Superior temporal gyrus (tissue), 1 donor: Measurements from ENCODE around the gene INSYN2A.

Experiments
- DNase-seq: peaks from one replicate; pipeline ENCODE4 v3.0.0-alpha.2; 2016; ENCODE audit errors: extremely low spot score

INSYN2A gene, protein sequence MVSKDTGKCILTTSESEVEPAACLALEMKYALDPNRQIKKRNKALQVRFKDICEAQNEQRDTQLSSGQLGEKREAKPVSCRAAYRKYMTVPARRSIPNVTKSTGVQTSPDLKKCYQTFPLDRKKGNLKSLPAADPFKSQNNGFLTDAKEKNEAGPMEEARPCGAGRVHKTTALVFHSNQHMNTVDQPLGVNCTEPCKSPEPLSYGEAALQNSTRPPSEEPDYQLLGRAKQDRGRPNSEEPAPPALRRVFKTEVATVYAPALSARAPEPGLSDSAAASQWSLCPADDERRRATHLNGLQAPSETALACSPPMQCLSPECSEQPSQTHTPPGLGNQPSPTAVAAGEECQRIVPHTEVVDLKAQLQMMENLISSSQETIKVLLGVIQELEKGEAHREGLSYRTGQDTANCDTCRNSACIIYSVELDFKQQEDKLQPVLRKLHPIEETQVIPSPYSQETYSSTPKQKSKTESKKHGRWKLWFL

DNA sequence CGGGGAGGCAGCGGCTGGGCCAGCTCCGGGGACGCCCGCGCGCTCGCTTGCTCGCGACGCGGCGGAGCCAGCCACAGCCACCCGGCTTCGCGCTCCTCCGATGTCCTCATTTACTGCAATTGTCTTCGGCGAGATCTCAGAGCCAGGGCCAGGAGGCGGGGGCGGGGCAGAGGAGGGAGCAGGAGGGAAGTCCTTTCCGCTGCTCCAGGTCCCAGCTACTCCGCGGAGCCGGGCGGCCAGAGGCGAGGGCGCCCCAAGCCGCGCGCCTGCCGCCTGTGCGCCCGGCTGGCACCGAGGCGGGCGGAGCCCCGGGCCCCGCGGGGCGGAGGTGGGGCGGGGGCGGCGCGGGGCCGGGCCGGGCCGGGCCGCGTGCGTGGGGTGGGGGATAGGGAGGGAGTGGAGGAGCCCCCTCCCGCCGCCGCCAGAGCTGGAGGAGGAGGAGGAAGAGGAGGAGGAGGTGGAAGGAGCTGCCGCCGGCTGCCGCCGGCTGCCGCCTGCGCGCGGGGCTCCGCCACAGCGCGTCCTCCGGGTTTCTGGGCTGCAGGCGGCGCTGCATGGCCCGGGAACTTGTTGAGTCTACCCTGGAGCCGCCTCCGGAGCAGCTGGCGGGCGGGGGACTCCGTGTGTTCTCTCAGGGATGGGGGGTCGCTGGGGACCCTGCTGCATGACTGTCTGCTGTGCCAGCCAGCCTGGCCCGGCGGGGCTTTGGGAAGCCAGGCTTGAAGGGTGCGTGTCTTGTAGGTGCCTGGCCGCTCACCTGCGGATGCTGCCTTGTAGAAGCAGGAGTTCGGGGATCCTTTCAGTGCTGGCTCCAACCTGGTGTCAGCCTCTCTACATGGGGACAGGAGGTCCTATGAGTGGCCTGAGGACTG lies at the start of gene INSYN2A:
TSS of gene INSYN2A (minus strand) at position 310 of the 872 bp plus-strand sequence. CDS start 20,196 bp downstream, outside the sequence.
- DNase-seq: no peak

DNA sequence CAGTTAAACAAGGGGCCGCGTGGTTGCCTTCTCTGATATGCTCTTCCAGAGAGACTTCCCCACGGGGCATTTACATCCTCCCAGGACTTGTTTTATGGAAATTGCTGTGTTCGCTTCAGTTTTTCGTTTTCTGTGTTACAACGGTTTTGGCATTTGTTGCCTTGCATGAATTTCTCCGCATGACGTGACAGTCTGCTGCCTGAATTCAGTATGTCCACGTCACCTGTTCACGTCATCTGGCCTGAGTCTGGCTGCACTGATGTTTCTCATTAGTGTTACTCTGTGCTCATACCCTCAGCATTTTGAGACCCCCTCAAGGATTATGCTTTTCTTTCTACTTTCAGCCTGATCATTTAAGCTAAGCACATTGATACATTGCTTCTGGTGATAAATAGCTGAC lies 49.1 kb upstream of the INSYN2A start:
- no peak for DNase-seq

DNA sequence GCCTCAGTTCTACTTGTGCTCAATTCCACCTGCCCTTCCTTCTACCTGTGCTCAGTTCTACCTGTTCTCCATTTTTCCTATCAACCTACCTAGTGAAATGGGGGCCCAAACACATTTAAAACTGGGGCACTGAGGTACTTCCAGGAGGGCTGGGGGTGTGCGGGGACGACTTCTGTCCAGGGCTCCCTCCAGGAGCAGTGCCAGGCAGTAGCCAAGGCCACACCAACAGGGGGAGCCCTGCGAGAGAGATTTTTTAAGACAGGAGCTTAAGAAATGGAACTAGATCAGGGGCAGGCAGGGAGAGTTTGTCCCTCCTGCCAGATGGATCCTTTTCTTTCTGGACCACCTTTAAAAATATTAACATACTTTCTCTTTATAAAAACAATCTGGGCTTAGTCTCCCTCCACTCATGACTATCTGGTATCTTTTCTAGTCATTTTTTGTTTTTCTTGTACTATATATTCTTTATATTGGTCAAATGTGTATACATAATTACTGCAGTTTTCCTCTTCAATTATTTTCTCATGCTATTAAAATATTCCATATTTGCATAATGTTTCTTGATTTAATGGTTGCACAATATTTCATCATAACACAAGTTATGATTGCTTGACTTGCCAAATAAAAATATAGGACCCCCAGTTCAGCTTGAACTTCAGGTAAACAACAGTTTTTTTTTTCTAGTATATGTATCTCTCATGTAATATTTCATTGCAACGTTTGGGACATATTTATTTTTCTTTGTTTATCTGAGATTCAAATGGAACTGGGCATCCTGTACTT lies 47.3 kb upstream of the INSYN2A start:
- DNase-seq: no peak

- DNase-seq: no peak
Observed at GRCh38 chr10:127242914-127243313, 46.5 kb upstream of the INSYN2A start.

- DNase-seq: no peak
Observed at GRCh38 chr10:127236266-127236665, 39.9 kb upstream of the INSYN2A start.

DNA sequence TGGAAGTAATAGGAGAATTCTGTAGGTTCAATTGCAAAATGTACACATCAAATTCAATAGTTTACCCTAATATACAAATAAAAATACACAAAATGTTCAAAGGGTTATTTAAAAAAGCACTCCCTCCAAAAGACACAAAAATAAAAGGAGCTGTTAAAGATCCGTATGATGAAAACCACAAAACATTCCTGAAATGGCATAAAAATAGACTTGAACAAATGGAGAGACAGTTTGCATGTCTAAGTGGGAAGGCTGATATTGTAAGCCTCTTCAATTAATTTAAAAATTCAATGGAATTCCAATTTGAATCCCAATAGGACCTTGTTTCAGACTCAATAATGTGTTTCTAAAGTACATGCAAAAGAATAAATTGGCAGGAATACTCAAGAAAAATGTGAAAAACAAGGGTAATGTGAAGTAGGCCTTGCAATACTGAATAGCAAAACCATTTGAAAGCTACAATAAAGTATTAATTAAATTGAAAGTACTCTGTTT lies 38.0 kb upstream of the INSYN2A start:
- DNase-seq: no peak

- DNase-seq: peak; percentile 31
Observed at GRCh38 chr10:127228195-127228787, 31.9 kb upstream of the INSYN2A start.

GRCh38 chr10:127227663-127228062 lies 31.3 kb upstream of the INSYN2A start:
- DNase-seq: no peak

DNA sequence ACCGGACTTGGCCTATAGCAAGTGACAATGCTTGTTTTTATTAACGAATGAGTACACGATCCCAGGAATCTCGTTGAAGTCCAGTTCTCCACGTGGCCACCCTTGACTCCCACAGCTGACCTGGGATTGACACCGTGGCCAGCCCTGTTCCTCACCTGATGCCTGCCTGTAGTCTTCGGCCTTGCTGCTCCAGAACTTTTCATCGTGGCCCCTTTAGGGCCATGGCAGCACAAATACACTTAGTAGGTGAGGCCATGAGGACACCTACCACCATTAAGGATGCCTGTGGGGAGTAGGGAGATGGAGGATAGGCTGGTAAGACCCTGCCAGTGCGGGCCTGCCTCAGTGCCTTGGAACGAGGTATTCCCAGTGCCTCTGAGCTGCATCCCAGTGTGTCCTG lies 30.6 kb upstream of the INSYN2A start:
- no peak for DNase-seq

GRCh38 chr10:127221281-127221680 lies 24.9 kb upstream of the INSYN2A start:
- DNase-seq: no peak

DNA sequence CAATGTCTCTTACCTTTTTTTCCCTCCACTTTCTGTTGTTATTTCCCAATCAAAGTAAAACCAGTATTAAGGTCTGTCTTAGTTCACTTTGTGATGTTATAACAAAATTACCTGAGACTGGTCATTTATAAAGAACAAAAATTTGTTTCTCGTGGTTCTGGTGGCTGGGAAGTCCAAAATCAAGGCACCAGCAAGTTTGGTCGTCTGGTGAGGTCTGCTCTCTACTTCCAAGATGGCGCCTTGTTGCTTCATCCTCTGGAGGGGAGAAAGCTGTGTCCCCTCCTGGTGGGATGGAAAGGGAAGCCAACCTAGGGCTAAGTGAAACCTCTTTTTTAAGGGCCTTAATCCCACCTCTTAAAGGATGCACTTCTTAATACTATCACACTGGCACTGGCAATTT lies 22.3 kb upstream of the INSYN2A start:
- DNase-seq: no peak

DNA sequence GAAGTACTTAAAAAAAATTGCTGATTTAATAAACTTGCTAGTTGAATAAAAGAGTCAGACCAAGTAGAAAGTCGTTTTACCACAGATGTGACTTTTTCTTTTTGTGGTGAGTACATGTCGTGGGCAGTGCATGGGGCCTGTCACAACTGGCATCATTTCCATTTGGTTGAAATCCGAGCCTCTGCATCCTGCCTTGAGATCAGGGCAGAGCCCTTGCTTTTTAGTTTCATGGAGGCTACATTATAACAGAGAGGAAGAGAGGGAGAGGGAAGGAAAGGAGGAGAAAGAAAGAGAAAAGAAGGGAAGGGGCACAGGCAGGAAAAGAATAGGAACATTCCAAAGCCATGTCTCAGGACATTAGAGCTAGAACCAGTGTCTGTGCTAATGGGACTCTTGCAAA lies 20.4 kb upstream of the INSYN2A start:
- no peak for DNase-seq

DNA sequence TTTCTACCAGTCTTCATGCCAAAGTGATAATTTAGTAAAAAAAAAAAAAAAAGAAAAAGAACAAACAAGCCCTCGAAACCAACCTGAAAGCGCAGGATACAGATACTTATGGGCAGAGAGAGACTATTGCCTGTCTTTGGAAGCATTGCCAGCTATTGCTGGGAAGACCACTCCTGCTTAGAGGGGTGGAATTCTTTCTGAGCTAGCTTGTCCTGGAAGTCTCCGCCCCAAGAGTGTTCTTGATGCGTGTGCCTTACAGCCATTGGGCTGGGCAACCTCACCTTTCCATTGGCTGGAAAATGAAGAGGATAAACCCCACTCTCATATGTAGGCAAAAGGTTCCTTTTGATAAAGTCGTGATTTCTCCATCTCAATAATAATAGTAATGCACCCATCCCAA lies 19.9 kb upstream of the INSYN2A start:
- no peak for DNase-seq

DNA sequence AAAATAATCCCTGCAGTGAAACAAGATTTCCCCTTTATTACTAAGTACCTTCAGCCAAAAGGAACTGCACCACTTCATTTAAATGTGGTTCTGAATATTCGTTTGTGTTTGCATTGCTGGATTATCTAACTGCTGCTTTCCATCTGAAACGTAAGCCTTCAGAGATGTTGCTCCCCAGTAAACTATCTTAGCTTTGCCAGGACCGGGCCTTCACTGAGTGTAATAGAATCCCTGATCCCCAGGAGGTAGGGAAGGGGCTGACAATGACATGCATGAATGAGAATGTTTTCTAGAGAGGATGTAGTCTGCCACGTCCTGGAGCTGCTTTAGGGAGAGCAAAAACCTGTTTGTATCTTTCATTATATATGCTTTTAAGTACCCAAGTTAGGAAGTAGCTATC lies 19.5 kb upstream of the INSYN2A start:
- DNase-seq: no peak

GRCh38 chr10:127210936-127211466 lies 14.6 kb upstream of the INSYN2A start:
- no peak for DNase-seq

DNA sequence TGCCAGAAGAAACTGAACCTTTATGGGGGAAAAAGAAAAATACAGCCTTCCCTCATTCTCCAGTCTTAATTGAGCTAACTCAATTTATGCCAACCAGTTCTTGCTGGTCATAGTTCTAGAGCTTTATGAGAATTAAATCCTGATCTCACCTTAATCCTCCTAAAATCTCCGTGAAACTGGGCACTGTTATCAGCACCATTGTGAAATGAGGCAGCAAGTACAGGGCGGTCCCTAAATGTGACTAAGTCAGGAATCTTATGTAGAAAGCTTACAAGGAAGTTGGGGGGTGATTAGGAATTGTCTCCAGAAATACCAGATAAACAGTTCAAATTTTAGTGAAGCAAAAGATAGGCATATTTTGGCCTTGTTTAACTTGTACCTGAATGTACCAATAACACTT lies 10.7 kb upstream of the INSYN2A start:
- DNase-seq: no peak

- no peak for DNase-seq
Observed at GRCh38 chr10:127203067-127203466, 6.7 kb upstream of the INSYN2A start.

DNA sequence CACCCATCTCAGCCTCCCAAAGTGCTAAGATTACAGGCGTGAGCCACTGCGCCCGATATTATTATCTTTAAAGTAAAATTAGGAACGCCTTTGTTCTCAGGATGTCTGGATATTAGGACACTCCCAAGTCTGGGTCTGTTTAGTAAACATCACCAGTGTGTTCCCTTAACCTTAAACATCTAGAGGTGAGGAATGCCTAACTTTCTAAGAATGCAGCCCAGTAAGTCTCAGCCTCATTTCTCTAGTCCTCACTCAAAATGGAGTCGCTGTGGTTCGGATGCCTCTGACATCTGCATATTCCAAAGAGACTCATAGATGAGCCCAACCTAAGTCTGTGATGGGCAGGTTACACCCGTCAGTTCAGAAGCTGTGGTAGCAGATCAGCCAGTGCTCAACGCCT lies 4.3 kb upstream of the INSYN2A start:
- no peak for DNase-seq

DNA sequence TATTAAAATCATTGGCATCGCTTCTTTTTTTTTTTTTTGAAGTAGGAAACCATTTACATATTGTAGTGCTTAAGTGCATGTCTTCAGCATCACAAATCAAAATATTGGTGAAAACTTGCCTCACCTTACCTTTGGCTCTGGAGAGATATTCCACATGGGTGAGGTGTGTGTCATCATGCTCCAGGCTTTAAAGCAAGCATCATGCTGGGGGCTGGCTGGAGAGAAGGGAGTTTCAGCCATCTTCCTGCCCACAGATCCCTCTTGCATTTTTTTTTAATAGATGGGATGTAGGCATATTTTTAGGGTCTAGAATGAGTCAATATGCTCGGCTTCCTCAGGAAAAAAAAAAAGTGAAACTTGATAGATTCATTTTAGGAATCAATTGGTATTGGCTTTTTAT lies 2.3 kb upstream of the INSYN2A start:
- no peak for DNase-seq

GRCh38 chr10:127198307-127198706 lies 1.9 kb upstream of the INSYN2A start:
- no peak for DNase-seq

- no peak for DNase-seq
Observed at GRCh38 chr10:127197154-127197432, 702 bp upstream of the INSYN2A start.
